Omental fat pad (tissue), 4 donors: Measurements from ENCODE around the gene SLC8A3. TPM values are rescaled to one million over a fixed set of nuclear protein-coding genes. Genes with fewer than 3 reads are reported as not detected.

Experiments used
- ATAC-seq: fragments of 150-250 bp; one replicate; pipeline ENCODE4 v1.9.1; 2016; ENCODE audit warnings: mild to moderate bottlenecking, moderate library complexity; ENCODE audit not compliant: low FRiP score
- DNase-seq: peaks from one replicate; pipeline ENCODE4 v3.0.0-alpha.2; 2019; ENCODE audit warnings: low spot score
- total RNA-seq, 4 donors: library from RNA; depleted of rRNA; stranded (reverse); fragments of >200 nt; gene quantifications; one replicate each; pipeline ENCODE4 v1.1.0, GENCODE V29; 2016
- TF ChIP-seq, protein P1 (sequence below), 3 donors: fragments of 450-650 bp; IDR thresholded peaks; one replicate each; pipeline ENCODE4 v1.5.1; 2016 to 2017; ENCODE audit warnings: antibody characterized with exemption in 3 of 3, mild to moderate bottlenecking in 3 of 3, moderate library complexity in 2 of 3

Gene SLC8A3
- total RNA-seq, 4 donors from 2014 or later: 0.09 to 0.79 (median 0.24) TPM; not detected in 1

DNA sequence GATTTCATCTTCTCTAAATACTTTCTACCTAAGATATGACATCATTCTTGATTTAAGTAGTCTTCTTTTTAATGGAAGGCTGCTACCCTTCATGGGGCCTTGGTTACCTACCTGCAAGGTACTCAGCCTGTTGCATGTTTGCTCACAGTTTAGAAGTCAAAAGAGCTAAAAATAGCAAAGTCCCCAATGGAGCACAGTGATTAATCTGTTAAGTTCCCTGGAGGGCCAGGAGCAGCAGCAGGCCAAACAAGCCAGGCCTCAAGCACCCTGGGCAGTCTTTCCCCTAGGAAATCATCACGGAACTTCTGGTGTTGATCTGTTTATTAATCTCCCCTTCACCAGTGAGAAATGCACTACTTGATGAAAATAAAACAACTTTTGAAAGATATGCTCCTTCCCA, 24.0 kb upstream of the SLC8A3 start:
- ATAC-seq: no peak

DNA sequence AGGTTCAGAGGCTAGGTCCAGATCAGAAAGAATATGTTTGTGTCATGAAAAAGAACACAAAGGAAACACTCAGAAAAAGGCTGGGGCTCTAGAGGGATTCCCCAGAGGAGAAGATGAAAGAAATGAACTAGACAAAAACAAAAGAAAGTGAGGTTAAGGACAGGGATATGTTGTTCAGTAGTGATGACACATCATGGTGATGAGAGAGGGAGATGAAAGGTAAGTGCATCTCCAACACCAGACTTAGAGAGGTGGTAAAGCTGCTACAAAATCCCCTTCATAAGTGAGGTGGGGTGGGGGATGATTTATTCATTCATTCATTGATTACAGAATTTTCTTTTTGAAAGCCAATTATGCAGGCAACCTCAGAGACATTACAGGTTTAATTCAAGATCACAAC, 19.6 kb upstream of the SLC8A3 start:
- TF ChIP-seq, protein P1, sequence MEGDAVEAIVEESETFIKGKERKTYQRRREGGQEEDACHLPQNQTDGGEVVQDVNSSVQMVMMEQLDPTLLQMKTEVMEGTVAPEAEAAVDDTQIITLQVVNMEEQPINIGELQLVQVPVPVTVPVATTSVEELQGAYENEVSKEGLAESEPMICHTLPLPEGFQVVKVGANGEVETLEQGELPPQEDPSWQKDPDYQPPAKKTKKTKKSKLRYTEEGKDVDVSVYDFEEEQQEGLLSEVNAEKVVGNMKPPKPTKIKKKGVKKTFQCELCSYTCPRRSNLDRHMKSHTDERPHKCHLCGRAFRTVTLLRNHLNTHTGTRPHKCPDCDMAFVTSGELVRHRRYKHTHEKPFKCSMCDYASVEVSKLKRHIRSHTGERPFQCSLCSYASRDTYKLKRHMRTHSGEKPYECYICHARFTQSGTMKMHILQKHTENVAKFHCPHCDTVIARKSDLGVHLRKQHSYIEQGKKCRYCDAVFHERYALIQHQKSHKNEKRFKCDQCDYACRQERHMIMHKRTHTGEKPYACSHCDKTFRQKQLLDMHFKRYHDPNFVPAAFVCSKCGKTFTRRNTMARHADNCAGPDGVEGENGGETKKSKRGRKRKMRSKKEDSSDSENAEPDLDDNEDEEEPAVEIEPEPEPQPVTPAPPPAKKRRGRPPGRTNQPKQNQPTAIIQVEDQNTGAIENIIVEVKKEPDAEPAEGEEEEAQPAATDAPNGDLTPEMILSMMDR (IDR thresholded peaks at IDR 0.05): no peak
- DNase-seq: no peak
- no peak for ATAC-seq

More for the DNA sequence above, 24.0 kb upstream of the SLC8A3 start:
- DNase-seq: no peak
- TF ChIP-seq, protein P1 (IDR thresholded peaks at IDR 0.05): no peak

DNA sequence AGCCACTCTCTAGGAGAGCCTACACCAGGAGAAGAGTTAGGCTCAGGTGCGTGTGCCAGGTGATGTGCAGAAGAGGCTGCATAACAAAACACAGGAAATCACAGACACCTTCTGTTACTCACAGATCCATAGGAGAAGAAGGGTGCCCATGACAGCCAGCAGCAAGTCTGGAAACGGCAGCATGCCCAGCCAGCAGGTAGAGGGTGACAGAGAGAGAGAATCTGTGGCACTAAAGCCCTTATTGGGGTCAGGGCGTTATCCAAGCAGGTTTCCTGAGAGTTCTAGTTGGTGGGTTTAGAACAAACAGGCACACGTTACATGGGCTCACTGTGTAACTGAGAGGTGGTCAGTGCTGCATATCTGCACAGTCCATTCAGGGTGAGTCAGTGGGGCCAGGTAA, 14.9 kb upstream of the SLC8A3 start:
- ATAC-seq: no peak
- TF ChIP-seq, protein P1 (IDR thresholded peaks at IDR 0.05): no peak
- DNase-seq: no peak

DNA sequence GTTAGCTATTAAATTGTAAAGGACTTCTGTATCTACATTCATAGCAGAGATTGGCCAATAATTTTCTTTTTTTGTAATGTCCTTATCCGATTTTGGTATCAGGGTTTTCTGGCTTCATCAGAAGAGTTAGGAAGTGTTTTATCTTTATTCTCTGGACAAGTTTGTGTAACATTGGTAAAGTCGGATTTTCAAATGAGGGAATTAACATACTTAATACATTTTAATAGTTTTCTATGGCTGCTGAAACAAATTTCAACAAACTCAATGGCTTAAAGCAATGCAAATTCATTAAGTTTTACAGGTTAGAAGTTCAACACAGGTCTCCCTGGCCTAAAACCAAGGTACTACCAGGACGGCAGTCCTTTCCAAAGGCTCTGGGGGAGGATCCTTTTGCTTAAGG, 13.2 kb upstream of the SLC8A3 start:
- TF ChIP-seq, protein P1 (IDR thresholded peaks at IDR 0.05): no peak
- ATAC-seq (no peak), DNase-seq (no peak)

DNA sequence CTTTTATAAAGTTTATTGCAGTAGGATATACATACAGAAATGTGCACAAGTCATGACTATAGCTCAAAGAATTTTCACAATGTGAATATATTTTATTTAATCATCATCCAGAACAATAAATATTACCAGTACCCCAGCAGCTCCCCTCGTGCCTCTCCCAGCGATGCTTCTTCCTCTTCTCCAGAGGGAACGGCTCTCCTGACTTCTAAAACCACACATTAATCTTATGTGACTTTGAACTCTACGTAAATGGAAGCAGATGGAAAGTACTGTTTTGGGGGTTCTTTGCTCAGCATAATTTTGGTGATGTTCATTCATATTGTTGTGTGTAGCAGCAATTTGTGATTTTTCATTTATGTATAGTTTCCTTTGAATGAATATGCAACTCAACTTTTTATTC, 4.6 kb upstream of the SLC8A3 start:
- TF ChIP-seq, protein P1 (IDR thresholded peaks at IDR 0.05): no peak
- DNase-seq (no peak), ATAC-seq (no peak)

DNA sequence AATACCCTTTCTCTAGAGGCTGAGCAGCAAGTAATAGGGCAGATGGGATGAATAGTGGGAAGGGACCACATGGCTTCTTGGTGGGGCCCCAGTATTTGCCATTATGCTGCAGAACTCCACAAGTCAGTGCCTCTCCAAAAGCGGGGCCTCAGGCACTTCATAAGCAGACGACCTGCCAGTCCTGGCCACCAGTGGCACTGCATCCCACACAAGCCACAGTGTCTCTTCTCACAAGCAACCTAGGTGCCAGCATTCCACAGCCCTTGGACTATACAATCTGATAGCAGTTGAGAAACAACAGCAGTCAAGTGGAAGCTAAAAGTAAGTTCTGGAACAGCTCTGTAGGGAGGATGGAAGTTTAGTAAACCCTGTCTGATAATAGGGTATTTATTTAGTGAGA, 4.2 kb upstream of the SLC8A3 start:
- no peak for DNase-seq
- ATAC-seq: no peak
- TF ChIP-seq, protein P1 (IDR thresholded peaks at IDR 0.05): no peak

DNA sequence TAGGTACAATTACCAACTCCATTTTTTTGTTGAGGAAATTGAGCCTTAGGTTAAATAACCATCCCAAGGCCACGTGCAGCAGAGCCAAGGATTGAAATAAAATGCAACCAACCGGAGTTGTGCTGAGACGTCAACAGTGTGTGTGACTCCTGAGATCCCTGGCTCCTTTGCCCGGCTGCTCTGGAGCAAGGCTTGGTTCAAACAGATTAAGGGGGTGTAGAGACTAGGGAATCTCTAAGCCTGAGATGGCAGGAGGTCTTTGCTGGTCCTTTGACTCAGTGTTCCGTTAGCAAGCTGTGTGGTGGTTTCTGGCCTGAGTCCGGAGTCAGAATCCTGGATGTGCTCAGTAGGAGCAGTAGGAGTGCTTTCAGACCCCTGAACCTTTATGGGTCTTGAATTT, 1.4 kb upstream of the SLC8A3 start:
- DNase-seq: no peak
- no peak for ATAC-seq
- TF ChIP-seq, protein P1 (IDR thresholded peaks at IDR 0.05): no peak
